Lower leg skin (tissue), 4 donors: Measurements from ENCODE around the gene ARL8B. TPM values are rescaled to one million over a fixed set of nuclear protein-coding genes. Genes with fewer than 3 reads are reported as not detected.

Experiments
- DNase-seq, 2 donors: peaks; one replicate each; pipeline ENCODE4 v3.0.0-alpha.2; 2019; ENCODE audit warnings: low spot score in 2 of 2
- H3K4me3 ChIP-seq: fragments of 200-600 bp; sonication (generic); 2 replicates; pipeline ENCODE4 v1.5.1; 2017; ENCODE audit warnings: mild to moderate bottlenecking, low read depth; ENCODE audit not compliant: poor library complexity, severe bottlenecking
- POLR2A ChIP-seq, 2 donors: fragments of 450-650 bp; IDR thresholded peaks; one replicate each; pipeline ENCODE4 v1.6.1; 2016 to 2017; ENCODE audit warnings: antibody characterized with exemption in 2 of 2, mild to moderate bottlenecking in 1 of 2, moderate library complexity in 1 of 2
- WGBS, 2 donors: methylation state at CpG; one replicate each; pipeline ENCODE4 v1.1.5; 2018; 5-methylcytosine and 5-hydroxymethylcytosine counted together
- intact Hi-C: fragments of 100-400 bp; cut with DNase I; formaldehyde crosslinking; loops from one replicate; pipeline ENCODE4 v1.15.0; 2023; ENCODE audit warnings: low total_unique reads
- total RNA-seq, 4 donors: library from RNA; depleted of rRNA; stranded (reverse); fragments of >200 nt; gene quantifications; one replicate each; pipeline ENCODE4 v1.1.0, GENCODE V29; 2016
- TF ChIP-seq, protein P1 (sequence below), 3 donors: fragments of 450-650 bp; IDR thresholded peaks; one replicate each; pipeline ENCODE4 v1.5.1; 2016; ENCODE audit warnings: antibody characterized with exemption in 3 of 3, mild to moderate bottlenecking in 3 of 3, moderate library complexity in 2 of 3

ARL8B gene
- total RNA-seq, 4 donors from 2014 or later: 62.1 to 90.5 (median 81.5) TPM

DNA sequence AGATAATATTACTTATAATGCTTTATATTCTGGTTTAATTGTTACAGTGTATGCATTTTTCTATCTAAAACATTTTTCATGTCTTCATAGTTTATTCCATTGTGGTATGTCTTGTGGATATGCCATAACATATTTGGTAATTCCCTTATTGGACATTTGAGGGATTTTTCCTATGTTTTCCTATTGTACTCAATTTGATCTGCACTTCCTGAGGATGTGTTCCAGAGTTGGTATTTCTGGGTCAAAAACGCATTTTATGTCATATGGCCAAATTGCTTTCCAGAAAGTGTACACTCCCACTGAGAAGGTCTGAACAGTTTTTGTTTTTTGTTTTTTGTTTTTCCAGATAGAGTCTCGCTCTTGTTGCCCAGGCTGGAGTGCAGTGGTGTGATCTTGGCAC, 6.8 kb downstream of the ARL8B start:
- no peak for DNase-seq
- intact Hi-C loops: no loop called here

DNA sequence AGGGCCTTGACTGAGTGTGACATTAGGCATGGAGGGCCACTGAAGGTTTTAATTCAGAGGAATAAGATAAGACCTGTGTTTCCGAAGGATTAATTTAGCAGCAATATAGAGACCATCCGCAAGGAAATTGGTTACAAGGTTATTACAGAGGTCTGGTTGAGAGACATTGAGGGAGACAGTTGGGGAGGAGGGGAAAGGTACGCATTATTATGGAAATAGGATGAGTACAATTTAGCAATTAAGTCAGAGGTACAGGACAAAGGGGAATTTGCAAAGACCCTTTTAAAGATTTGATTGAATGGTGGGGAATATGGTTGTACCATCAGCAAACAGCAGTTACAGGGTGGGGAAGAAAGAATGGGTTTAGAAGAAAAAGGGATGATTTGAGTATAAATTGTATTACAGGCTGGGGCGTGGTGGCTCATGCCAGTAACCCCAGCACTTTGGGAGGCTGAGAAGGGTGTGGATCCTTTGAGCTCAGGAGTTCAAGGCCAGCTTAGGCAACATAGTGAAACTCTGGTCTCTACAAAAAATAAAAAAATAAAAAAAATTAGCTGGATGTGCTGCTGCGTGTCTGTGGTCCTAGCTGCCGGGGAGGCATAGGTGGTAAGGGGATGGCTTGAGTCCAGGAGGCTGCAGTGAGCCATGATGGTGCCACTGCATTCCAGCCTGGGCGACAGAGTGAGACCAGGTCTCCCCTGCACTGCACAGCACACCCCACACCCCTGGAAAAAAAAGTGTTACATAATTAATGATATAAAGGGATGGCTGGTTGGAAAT, 11.3 kb downstream of the ARL8B start:
- TF ChIP-seq, protein P1, sequence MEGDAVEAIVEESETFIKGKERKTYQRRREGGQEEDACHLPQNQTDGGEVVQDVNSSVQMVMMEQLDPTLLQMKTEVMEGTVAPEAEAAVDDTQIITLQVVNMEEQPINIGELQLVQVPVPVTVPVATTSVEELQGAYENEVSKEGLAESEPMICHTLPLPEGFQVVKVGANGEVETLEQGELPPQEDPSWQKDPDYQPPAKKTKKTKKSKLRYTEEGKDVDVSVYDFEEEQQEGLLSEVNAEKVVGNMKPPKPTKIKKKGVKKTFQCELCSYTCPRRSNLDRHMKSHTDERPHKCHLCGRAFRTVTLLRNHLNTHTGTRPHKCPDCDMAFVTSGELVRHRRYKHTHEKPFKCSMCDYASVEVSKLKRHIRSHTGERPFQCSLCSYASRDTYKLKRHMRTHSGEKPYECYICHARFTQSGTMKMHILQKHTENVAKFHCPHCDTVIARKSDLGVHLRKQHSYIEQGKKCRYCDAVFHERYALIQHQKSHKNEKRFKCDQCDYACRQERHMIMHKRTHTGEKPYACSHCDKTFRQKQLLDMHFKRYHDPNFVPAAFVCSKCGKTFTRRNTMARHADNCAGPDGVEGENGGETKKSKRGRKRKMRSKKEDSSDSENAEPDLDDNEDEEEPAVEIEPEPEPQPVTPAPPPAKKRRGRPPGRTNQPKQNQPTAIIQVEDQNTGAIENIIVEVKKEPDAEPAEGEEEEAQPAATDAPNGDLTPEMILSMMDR (IDR thresholded peaks at IDR 0.05): no peak
- TF ChIP-seq POLR2A (IDR thresholded peaks at IDR 0.05): no peak
- intact Hi-C loops: no loop called here
- no peak for DNase-seq
- H3K4me3 ChIP-seq: no peak overlapping the region
- 81 to 84% methylated on average over 7 of the region's 7 CpGs for WGBS, 2 donors

More for the DNA sequence above, 6.8 kb downstream of the ARL8B start:
- 58 to 65% methylated on average over 2 of the region's 2 CpGs for WGBS, 2 donors
- H3K4me3 ChIP-seq: no peak overlapping the region
- no peak for TF ChIP-seq POLR2A (IDR thresholded peaks at IDR 0.05)
- TF ChIP-seq, protein P1 (IDR thresholded peaks at IDR 0.05): no peak

GRCh38 chr3:5134019-5134391, 11.9 kb downstream of the ARL8B start:
- WGBS, 2 donors: 83 to 85% methylated on average over 3 of the region's 3 CpGs

DNA sequence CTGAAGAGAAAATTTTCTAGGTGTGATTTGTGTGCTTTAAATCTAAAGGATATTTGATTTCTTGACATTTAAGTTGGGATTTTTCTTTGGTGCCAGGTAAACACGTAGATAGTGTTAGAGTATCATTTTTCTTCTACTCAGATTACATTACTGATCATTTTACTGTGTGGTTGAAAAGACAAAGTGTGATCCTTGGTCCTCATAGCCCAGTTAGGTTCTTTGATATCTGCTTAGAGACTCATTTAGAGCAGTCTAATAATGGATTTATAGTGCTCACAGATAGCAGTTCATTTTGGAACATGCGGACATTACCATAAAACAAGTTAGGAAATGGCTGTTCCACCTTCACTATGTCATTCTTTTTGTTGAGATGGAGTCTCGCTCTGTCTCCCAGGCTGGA, 12.4 kb downstream of the ARL8B start:
- no peak for TF ChIP-seq POLR2A (IDR thresholded peaks at IDR 0.05)
- TF ChIP-seq, protein P1 (IDR thresholded peaks at IDR 0.05): no peak
- H3K4me3 ChIP-seq: no peak overlapping the region
- 82 to 87% methylated on average over 3 of the region's 3 CpGs for WGBS, 2 donors
- DNase-seq: no peak
- intact Hi-C loops: no loop called here

More at GRCh38 chr3:5134019-5134391, 11.9 kb downstream of the ARL8B start:
- H3K4me3 ChIP-seq: no peak overlapping the region
- DNase-seq: no peak
- TF ChIP-seq POLR2A (IDR thresholded peaks at IDR 0.05): no peak
- TF ChIP-seq, protein P1 (IDR thresholded peaks at IDR 0.05): no peak
- intact Hi-C loops: no loop called here

GRCh38 chr3:5136211-5136918, 14.3 kb downstream of the ARL8B start:
- no peak for DNase-seq
- WGBS, 2 donors: 54 to 55% methylated on average over 6 of the region's 6 CpGs
- intact Hi-C loops: no loop called here

More at GRCh38 chr3:5136211-5136918, 14.3 kb downstream of the ARL8B start:
- TF ChIP-seq POLR2A (IDR thresholded peaks at IDR 0.05): no peak
- TF ChIP-seq, protein P1 (IDR thresholded peaks at IDR 0.05): no peak
- no peak overlapping the region for H3K4me3 ChIP-seq
